GM12873 (cell line): ENCODE measurements around the gene HERC4.

ENCODE experiments used
- TF ChIP-seq, protein P1 (sequence below): IDR thresholded peaks from 2 replicates; pipeline ENCODE4 v1.5.1; 2012; ENCODE audit warnings: low read depth, mild to moderate bottlenecking, moderate library complexity, low read length, control low read depth; ENCODE audit not compliant: insufficient read depth; ENCODE audit errors: missing control alignments

The HERC4 gene

GRCh38 chr10:68046642-68047041, 28.4 kb downstream of the HERC4 start:
- TF ChIP-seq, protein P1, sequence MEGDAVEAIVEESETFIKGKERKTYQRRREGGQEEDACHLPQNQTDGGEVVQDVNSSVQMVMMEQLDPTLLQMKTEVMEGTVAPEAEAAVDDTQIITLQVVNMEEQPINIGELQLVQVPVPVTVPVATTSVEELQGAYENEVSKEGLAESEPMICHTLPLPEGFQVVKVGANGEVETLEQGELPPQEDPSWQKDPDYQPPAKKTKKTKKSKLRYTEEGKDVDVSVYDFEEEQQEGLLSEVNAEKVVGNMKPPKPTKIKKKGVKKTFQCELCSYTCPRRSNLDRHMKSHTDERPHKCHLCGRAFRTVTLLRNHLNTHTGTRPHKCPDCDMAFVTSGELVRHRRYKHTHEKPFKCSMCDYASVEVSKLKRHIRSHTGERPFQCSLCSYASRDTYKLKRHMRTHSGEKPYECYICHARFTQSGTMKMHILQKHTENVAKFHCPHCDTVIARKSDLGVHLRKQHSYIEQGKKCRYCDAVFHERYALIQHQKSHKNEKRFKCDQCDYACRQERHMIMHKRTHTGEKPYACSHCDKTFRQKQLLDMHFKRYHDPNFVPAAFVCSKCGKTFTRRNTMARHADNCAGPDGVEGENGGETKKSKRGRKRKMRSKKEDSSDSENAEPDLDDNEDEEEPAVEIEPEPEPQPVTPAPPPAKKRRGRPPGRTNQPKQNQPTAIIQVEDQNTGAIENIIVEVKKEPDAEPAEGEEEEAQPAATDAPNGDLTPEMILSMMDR: no peak

DNA sequence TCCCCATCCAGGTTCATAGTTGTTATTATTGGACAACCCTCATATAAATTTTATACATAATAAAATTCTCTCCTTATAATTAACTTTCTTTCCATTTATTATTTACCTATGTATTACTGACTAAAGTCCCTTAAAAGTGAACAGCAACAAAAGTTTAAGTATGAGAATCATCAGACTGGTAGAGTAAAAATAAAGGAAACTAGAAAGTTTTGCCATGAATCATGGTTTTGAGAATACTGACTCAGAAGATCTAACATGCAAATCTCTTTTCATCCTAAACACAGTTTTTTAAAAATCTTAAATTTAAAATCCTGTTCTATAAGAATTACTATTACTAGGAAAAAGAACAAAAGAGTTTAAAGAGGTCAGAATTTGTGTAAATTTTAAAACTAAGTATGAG, 32.1 kb downstream of the HERC4 start:
- TF ChIP-seq, protein P1: no peak

GRCh38 chr10:68032113-68032512, 43.0 kb downstream of the HERC4 start:
- TF ChIP-seq, protein P1: no peak

GRCh38 chr10:68027429-68027828, 47.7 kb downstream of the HERC4 start:
- TF ChIP-seq, protein P1: no peak

DNA sequence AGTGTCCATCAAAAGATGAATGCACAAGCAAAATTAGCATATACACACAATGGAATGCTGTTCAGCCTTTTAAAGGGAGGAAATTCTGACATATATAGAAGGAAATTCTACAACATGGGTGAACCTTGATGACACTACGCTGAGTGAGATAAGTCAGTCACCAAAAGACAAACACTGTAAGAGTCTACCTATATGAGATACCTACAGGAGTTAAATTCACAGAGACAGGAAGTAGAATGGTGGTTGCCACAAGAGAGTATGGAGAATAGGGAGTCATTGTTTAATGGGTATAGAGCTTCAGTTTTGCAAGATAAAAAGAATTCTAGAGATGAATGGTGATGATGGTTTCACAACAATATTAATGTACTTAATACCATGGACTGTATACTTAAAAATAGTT, 51.8 kb downstream of the HERC4 start:
- TF ChIP-seq, protein P1: no peak

GRCh38 chr10:68010426-68010940, 64.6 kb downstream of the HERC4 start:
- TF ChIP-seq, protein P1: no peak

DNA sequence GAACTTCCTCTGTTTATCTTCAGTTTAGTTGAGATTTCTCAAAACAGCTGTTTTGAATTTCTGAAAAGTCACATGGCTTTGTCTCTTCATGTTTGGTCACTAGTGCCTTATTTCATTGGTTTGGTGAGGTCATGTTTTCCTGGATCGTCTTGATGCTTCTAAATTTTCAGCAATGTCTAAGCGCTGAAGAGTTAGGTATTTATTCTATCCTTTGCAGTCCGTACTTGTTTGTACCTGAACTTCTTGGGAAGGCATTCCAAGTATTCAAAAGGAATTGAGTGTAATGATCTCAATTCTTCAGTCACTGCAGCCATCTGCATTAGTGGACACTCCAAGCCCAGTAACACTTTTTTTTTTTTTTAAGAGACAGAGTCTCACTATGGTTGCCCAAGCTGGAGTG, 67.7 kb downstream of the HERC4 start:
- TF ChIP-seq, protein P1: no peak
